ENCODE measurements around the gene ZCCHC7.
"Not testable (repeated sequence)": the region's sequence is repeated elsewhere in the genome, so short reads cannot be mapped to it uniquely, and the experiment has no call there.

The ZCCHC7 gene

DNA sequence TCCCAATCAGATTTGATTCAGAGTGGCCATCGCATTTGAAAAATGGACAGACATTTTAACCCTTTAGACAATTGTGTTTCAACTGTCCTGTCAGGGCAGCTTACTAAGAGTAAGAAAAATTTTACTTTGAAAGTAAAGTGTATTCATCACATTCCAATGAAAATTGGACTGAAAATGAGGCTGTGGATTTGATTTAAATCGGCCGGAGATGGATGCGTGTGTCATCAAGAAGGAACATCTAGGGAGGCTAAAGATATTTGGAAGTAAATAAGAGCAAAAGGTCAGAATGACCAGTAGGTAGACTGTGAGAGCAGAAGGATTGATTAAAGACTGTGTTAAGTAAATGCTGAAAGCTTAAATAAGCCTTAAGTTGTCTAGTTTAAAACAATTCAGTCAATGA lies 1.5 kb downstream of the ZCCHC7 start:
- DNase-seq = no peak

DNA sequence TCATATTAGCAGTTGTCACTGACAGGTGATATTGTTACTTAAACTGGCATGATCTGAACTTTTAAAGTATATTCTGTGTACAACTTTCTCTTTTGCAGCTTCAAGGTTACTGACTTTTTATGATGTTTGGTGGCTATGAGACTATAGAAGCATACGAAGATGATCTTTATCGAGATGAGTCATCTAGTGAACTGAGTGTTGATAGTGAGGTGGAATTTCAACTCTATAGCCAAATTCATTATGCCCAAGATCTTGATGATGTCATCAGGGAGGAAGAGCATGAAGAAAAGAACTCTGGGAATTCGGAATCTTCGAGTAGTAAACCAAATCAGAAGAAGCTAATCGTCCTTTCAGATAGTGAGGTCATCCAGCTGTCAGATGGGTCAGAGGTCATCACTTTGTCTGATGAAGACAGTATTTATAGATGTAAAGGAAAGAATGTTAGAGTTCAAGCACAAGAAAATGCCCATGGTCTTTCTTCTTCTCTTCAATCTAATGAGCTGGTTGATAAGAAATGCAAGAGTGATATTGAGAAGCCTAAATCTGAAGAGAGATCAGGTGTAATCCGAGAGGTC lies 5.9 kb downstream of the ZCCHC7 start:
- DNase-seq = no peak

DNA sequence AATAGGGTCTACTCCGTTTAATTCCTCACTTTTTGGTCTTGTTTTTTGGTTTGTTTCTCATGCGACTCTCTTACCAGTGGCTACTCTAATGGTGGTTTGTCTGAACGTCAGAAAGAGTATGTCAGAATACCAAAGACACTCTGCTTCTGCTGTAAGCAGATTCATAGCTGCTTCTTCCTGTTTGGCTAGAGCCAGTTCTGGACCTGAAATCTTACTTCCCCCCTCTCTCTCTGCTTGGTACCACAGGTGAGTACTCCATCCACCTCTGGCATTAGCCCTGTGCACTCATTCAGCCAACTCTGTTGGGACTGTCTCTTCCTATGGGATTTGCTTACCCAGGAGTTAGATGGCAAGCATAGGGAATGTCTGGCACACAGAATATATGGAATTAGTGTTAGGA lies 6.6 kb downstream of the ZCCHC7 start:
- no peak for DNase-seq

DNA sequence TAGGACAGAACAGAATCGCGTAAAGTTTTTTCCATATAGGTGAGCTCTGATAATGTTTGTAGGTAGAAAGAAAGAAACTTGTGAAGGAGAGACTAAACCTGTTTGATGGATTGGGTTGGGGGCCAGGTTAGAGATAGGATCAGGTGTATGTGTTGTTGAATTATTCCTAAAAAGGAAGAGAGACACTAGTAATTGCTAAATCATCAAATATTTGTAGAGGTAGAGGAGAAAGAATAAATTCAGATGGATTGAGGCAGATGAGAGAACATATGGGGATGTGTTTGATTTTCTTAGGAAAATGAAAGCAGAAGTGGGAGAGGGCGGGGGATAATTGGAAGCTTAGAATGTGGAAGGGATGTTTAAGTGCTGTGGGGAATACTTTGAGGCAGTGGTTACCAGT lies 7.7 kb downstream of the ZCCHC7 start:
- DNase-seq = no peak

DNA sequence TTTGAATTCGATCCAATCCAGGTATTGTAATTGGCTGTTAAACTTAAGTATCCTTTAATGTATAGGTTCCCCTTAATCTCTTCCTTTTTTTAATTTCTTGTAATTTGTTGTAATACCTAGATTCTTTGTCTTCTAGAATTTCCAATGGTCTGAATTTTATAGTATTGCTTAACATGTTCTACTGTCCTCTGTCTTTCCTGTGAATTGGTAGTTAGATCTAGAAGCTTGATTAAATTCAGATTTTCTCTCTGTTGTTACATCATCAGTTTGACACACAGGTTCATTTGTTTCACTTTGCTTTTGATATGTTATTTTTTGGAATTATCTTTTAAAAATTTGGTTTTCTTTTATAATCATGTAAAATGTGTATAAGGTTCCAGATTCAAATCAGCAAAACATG lies 13.8 kb downstream of the ZCCHC7 start:
- no peak for DNase-seq

DNA sequence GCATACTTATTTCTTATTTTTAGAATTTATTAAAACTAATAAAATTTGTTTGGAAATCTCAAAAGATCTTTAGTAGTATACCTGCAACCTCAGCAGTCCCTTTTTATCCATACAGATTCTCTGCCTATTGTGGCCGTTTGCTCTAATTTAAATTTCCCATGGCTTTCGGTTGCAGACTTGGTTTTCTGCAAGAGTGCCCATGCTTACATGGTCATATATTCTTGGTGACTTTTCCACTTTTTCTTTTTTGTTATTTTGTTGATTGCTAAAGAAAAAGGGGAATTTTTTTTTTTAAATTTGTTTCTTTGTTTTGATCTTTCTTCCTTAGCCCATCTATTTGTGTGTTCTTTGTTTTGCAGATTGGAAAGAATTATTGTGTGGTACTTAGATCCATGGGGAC lies 20.6 kb downstream of the ZCCHC7 start:
- no peak for DNase-seq

DNA sequence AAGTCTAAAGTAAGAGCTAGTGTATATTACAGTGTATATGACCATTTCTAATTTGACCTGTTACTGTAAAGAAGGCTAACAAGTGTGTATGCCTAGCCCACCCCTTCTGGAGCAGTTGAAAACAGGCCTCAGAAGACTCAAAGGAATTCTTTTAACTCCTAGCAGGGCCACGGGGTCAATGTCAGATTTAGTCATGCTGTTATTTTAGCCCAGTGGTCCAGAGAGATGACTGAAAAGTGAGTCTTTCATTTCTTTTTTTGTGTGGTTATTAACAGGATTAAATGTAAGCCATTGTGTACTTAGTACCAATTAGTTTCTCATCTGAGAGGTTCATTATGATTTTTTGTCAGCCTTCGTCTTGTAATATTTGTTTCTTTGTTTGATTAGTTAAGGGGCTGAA lies 24.4 kb downstream of the ZCCHC7 start:
- DNase-seq = no peak

DNA sequence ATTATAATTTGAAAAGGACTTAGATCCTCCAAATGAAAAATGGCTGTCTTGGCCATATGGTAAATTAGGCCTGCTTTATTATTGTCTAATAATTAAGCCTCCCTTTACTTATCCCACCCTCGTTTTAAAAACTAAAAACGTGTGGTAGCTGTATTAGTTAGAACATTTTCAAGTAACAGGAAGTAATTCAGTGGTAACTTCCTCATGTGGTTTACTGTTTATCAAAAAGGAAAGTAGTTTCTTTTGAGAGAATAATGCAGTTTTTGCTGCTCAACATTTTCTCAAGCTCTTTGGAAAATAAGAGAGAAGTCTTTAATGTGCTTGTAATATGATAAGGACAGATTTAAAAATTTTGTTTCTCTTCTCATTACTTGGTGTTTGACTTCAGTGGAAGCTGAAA lies 26.0 kb downstream of the ZCCHC7 start:
- peak in 1 of 2 donors; percentile 70 for DNase-seq

DNA sequence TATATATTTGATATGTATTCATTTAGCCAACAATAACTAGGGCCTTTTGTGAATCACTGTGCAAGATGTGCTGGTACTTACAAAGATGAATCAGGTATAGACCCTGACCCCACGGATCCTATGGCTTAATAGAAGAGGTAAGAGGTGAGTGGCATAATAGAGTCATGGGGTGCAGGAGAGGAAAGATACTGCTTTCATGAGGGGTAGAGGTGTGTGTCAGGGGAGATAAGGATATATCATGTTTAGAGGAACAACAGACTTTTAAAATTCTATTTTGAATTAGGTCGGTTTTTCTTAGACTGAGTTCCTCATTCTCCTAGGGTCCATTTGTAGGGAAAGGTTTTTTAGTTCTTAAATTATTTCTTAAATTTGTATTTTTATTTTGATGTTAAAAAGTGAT lies 27.8 kb downstream of the ZCCHC7 start:
- DNase-seq = no peak

DNA sequence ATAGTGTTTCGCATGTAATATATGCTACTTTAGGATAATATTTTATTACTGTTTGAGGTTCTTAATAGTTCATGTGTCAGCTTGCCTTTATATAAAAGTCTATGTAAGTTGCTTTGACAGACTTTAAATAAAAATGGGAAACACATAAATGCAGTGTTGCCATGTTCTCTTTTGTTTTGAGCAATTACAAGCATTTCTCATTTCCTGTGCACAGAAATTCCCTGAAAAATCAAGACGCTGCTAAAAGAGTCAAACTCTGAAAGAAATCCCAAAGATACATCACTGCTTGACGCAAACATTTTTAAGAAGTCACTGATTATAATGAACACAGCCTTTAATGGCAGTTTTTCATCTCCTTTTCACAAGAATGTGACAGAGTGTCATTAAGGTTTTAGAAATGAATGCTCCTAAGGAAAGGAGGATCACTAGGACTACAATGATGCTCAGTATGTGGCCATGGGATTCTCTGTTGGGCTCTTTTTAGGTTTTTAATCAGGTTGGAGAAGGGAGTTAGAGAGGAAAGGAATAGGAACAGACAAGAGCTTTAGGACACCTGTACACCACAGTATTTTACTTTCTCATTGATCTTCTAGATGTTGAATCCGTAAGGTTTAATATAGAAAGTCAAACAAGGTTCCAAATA lies 29.4 kb downstream of the ZCCHC7 start:
- no peak for DNase-seq

DNA sequence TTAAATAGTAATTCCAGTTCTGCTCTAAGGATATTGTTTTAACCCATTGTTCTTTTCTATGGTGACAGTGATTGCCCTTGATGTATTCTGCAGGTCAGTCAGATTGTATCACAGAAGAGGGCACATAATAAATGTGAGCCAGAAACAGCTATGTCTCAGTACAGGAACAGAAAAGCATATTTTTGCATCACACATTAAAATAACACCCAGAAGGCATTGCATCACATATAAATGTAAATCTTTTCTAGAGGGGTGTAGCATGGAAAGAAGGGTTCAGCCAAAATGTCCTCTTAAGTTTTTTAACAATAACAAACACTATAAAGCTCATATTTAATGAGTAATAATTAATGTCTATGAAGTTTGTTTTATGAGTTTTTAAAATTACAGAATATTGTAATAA lies 30.0 kb downstream of the ZCCHC7 start:
- no peak for DNase-seq

DNA sequence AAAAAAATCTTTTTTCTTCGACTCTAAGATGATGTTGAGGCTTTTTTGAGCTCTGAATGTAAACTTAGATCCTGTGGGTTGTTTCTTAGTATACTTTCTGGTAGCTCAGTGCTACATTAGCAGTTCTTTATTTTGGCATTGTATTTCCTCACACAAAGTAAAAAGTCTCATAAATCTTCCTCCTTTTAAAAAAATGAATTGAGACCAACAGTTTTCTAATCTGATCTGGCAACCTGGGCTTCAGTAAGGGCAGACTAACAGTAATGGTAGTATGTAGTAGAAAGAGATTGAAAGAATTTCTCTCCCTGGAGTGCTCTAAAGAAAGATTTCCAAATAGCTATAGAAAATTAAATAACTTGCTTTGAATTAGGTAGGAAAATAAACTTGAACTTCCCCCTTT lies 31.4 kb downstream of the ZCCHC7 start:
- no peak for DNase-seq

DNA sequence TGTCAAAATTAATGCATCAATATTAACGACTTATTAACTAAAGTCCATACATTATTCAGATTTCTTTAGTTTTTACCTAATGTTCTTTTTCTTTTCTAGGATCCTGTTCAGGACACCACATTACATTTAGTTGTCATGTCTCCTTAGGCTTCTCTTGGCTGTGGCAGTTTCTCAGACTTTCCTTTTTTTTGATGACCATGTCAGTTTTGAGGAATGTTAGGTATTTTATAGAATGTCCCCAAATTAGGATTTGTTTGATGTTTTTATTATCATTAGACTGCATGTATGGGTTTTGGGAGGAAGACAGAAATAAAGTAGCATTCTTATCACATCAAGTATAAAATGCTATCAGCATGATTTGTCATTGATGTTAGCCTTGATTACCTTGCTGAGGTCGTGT lies 32.0 kb downstream of the ZCCHC7 start:
- no peak for DNase-seq

DNA sequence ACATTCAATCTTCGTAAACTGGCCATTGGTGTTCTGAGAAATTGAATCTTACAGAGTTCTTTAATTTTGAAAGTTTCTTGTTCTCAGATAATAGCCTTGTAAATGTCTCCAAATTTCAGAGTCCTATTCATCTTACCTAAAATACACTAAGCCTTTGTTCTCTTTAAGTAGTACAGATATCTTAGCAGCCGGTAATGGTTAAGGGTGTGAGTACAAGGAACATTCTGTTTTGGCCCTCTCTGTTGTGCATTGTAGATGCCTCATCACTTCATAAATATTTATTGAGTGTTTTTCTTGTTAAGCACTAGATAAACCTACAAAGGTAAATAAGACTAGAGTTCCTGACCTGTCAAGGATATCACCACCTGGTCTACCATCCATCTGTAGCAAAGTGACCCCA lies 35.2 kb downstream of the ZCCHC7 start:
- no peak for DNase-seq

DNA sequence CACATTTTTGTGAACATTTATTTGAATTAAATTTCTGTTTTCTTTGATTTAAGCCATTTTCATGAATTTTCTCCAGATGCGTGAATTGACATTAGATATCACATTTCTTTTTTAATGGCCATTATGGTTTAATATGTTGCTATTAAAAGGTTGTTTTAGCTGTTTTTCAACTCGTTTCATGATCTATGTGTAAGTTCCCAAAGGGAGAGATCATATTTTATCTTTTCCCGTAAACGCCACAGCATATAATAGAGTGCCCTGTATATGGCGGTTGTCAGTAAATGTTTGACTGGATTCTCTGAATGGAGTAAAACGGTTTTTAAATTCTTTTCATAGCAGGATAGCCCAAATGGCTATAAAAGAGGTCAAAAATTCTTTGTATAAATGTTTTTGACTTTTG lies 35.8 kb downstream of the ZCCHC7 start:
- no peak for DNase-seq

DNA sequence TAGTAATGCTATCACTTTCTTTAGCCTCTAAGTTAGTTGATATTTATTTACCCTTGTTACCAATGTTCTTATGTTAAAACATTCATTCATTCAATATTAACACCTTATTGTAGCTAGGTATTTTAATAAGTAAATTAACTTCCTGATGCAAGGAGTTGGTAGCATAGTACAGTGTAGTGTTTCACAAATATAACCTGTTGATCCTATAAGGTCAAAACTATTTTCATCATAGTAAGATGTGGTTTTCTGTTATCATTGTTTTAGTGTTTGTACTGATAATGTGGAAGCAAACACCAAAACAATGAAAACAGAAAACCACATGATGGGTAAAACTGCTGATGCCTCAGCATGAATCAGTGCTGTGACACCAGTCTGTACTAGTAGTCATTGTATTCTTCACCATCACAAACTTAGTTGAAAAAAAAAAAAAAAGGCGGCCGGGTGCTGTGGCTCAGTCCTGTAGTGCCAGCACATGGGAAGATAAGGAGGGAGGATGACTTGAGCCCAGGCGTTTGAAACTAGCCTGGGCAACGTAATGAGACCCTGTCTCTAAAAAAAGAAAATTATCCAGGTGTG lies 36.5 kb downstream of the ZCCHC7 start:
- no peak for DNase-seq

DNA sequence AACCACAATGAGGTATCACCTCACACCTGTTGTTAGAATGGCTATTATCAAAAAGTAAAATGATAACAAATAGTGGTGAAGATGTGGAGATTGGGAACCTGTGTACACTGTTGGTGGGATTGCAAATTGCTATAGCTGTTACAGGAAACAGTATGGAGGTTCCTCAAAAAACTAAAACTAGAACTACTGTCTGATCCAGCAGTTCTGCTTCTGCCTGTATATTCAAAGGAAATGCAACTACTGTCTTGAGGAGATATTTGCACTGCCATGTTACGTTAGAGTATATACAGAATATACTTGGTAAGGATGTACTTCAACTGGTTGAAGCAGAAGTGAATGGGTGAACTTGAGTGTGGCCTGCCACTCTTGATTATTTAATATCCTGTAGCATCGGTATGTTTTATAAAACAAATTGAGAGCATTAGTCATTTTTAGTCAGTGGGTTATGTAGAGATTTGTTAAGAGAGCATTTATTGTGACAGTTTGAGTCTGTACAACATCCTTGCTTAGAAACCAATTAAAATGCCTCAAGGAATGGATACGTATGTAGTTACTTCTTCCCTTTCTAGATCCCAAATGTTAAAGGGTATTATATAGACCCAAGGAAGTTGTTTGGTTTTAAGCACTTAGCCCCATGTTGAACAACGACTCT lies 37.5 kb downstream of the ZCCHC7 start:
- no peak for DNase-seq

DNA sequence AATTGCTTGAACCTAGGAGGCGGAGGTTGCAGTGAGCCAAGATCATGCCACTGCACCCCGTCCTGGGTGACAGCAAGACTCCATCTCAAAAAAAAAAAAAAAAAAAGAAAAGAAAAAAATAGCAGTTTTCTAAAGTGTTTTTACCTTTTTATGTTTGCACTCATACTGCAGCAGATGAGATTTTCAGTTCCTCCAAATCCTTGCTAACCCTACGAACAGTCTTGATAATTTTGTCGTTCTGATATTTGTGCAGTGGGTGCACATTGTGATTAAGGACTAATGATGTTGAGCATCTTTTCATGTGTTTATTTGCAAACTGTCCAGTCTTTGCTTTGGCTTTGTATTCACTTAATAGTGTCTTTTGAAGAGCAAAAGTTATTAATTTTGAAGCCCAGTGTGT lies 42.9 kb downstream of the ZCCHC7 start:
- DNase-seq = no peak

DNA sequence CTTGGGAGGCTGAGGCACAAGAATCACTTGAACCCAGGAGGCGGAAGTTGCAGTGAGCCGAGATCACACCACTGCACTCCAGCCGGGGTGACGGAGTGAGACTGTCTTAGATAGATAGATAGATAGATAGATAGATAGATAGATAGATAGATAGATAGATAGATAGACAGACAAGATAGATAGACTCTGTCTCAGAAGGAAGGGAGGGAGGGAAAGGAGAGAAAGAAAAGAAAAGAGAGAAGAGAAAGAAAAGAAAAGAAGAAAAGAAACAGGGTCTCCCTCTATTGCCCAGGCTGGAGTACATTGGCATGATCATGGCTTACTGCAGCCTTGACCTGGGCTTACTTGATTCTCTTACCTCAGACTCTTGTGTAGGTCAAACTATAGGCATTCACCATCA lies 44.0 kb downstream of the ZCCHC7 start:
- not testable (repeated sequence) for DNase-seq

DNA sequence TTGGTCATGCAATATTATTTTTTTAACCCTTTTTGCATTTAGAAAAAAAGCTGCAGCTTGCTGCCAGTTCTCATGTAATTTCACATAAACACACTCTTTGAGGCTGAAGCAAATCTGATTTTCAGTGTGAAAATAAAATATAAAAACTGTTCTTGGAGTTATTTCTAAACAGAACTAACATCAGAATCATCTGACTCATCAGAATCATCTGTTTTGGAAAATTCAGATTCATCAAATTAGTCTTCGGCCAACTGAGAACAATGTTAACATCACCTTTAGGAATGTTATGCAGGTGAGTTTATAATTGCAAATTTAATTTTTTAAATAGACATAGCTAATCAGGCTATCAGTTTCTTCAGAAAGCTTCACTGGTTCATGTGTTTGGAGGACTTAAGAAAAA lies 45.3 kb downstream of the ZCCHC7 start:
- no peak for DNase-seq

DNA sequence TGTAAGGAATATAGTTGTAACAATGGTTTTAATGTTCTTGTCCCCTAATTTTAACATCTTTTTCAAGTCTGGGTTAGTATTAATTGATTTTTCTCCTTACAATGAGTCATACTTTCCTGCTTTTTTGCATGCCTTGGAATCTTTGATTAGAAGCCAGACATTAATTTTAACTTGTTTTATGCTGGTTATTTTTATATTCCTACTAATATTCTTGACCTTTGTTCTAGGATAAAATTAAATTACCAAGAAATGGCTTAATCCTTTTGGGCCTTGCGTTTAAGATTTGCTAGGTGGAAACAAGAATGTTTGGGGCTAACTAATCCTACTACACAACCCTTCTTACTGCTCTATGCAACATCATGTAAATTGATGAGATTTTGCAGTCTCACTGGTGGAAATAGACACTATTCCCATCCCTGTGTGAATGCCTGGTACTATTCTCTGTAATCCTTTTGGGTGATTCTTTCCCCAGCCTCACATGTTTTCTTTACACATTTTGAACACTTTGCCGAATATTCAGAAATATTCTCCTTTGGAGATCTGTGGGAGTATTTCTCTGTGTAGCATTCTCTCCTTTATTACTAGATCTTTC lies 47.2 kb downstream of the ZCCHC7 start:
- no peak for DNase-seq

DNA sequence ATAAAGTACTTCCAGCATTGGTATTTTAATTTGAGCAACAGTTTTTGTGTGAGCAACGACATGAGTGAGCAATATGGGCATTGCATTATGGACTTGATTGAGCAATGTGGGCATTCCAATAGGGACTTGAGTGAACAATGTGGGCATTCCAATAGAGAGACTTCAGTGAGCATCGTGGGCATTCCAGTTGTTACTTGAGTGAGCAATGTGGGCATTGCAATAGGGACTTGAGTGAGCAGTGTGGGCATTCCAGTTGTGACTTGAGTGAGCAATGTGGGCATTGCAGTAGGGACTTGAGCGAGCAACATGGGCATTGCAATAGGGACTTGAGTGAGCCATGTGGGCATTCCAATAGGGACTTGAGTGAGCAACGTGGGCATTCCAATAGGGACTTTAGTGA lies 52.2 kb downstream of the ZCCHC7 start:
- no peak for DNase-seq

DNA sequence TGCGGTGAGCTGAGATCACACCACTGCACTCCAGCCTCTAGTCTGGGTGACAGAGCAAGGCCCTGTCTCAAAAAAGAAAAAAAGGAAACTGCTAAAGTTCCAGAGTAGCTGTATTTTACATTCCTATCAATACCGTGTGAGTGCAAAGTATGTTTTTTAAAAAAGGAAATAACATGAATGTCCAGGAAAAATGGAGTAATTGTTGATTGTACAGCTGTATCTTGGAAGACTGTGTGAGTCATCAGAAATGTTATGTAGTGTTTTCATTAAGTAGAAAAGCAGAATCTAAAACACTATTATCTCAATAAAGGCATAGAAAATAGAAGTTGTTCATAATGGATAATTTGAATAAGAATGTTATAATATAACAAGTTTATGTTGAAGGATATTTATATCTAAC lies 53.9 kb downstream of the ZCCHC7 start:
- DNase-seq = no peak

DNA sequence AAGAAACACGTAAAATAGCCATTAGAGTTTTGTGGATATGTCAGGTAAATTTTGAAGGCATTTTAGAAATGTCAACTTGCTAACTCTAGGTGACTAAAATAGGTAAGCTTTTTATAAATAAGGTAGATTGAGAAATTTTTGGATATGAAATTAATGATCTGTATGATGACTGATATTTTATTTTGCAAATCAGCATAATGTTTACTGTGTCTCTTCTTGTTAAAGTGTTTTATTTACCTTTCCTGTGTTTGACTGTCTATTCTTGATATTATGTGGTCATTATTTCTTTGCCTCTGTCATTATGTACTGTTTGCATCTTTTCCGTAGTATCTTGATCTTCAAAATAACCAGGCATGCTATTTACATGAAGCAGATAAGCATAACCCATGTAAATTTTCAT lies 58.4 kb downstream of the ZCCHC7 start:
- no peak for DNase-seq
